NCI-H187 (cell line): ENCODE data around the gene TMEM121B.

Source experiments
- DNase-seq, 2 experiments: peaks; one replicate each; lab custom pipeline; 2025; lab: John Stamatoyannopoulos, UW

Gene TMEM121B

GRCh38 chr22:17137861-17138425 is 16.8 kb upstream of the TMEM121B start:
- DNase-seq, result no peak

GRCh38 chr22:17137170-17137569 is 16.0 kb upstream of the TMEM121B start:
- DNase-seq, result no peak

- DNase-seq, result no peak
Observed at GRCh38 chr22:17135153-17135760, 14.1 kb upstream of the TMEM121B start.

GRCh38 chr22:17133137-17133536 is 12.0 kb upstream of the TMEM121B start:
- DNase-seq, result no peak

GRCh38 chr22:17132112-17132511 is 11.0 kb upstream of the TMEM121B start:
- DNase-seq, result no peak

- DNase-seq, result peak in 1 of 2 experiments; percentile 3
Observed at GRCh38 chr22:17131686-17132085, 10.5 kb upstream of the TMEM121B start.

- no peak for DNase-seq
Observed at GRCh38 chr22:17130199-17130598, 9.0 kb upstream of the TMEM121B start.

GRCh38 chr22:17120711-17121232 is 388 bp downstream of the TMEM121B start:
- no peak for DNase-seq

- no peak for DNase-seq
Observed at GRCh38 chr22:17120281-17120680, 879 bp downstream of the TMEM121B start.

GRCh38 chr22:17119481-17120202 is 1.5 kb downstream of the TMEM121B start:
- DNase-seq, result no peak

GRCh38 chr22:17118342-17118741 is 2.8 kb downstream of the TMEM121B start:
- no peak for DNase-seq

GRCh38 chr22:17117890-17118289 is 3.3 kb downstream of the TMEM121B start:
- DNase-seq, result no peak

- DNase-seq, result no peak
Observed at GRCh38 chr22:17117400-17117799, 3.8 kb downstream of the TMEM121B start.

- DNase-seq, result no peak
Observed at GRCh38 chr22:17116572-17117330, 4.4 kb downstream of the TMEM121B start.

GRCh38 chr22:17115945-17116565 is 5.1 kb downstream of the TMEM121B start:
- DNase-seq, result no peak

- no peak for DNase-seq
Observed at GRCh38 chr22:17115236-17115635, 5.9 kb downstream of the TMEM121B start.

GRCh38 chr22:17114898-17115235 is 6.3 kb downstream of the TMEM121B start:
- no peak for DNase-seq

GRCh38 chr22:17114173-17114897 is 6.8 kb downstream of the TMEM121B start:
- no peak for DNase-seq

- no peak for DNase-seq
Observed at GRCh38 chr22:17113600-17113999, 7.6 kb downstream of the TMEM121B start.

- DNase-seq, result peak in 1 of 2 experiments; percentile 14
Observed at GRCh38 chr22:17112491-17113042, 8.6 kb downstream of the TMEM121B start.
